GM19099 (cell line): ENCODE measurements around the gene FMNL2.

Experiments used
- POLR2A ChIP-seq: IDR thresholded peaks from 3 replicates; pipeline ENCODE4 v1.6.1; 2011; ENCODE audit warnings: low read depth; ENCODE audit not compliant: insufficient read length; ENCODE audit errors: extremely low read depth

FMNL2 gene

DNA sequence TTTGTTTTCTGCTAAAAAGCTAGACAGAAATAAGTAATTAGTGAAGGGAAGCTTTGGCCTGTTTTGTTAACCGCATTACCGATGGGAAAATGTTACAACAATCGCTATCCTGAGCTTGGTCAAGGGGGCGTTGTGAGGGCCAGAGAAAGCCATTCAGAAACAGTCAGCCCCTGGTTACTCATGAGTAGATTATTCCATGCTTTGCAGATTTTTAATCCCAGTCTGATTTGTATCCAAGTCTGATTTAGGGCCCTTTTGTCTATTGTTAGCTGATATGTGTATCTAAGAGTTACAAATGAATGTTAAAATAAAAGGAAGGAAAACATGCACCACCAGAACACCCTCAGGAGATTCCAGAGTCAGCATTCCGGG is 283.2 kb downstream of the FMNL2 start:
- no peak for TF ChIP-seq POLR2A

DNA sequence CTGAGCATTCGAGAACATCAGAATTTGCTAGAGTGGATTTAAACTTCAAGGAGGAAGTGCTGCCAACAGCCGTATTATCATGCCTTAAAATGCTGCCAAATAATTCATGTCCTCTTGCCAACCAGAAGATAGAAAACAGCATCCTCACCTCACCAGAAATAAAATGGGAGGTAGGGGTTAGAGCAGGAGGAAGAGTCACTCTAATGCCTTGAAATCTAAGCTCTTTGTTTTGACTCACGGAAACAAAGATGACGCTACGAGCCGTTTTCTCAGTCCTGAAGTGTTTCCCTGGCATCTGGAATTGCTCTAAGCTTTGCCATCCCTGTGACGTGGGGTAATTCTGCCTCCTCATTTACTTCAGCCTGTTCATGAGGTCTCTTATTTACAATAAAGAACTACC is 285.2 kb downstream of the FMNL2 start:
- TF ChIP-seq POLR2A = no peak

DNA sequence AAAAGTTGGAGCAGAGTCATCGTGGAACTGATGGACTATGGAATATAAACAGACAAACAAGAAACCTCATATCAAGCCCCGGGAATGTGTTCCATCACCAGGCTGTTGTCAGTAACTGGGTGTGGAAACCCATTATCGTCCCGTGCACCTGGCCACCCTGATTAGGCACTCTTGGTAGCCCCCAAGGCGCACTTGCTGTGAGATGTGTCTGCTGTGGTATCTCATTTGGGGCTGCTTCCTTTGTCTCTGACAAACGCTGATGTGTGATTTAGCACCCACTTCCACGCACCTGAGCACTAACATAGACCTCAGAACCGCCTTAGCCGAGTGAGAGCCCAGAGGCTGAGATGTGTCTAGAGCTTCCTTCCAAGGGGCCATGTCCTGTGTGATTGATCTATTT is 286.0 kb downstream of the FMNL2 start:
- TF ChIP-seq POLR2A = no peak

DNA sequence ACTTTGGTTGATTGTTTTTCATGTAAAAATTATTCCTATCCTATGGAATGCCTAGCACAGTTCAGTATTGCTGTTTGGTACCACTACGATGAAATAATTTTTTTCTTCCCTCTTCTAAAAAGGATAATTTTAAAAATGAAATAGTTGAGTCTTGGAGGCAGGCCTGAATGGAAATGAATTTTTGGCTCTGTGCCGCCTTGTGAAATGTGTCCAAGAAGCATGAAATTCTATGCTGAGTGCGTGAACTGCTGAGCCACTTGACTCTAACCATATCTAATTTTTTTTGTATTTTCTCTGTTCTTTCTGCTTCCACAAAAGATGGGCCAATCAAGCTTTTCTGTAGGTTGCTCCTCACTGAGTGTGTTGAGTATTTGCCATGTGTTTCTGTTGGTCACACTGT is 287.2 kb downstream of the FMNL2 start:
- no peak for TF ChIP-seq POLR2A

DNA sequence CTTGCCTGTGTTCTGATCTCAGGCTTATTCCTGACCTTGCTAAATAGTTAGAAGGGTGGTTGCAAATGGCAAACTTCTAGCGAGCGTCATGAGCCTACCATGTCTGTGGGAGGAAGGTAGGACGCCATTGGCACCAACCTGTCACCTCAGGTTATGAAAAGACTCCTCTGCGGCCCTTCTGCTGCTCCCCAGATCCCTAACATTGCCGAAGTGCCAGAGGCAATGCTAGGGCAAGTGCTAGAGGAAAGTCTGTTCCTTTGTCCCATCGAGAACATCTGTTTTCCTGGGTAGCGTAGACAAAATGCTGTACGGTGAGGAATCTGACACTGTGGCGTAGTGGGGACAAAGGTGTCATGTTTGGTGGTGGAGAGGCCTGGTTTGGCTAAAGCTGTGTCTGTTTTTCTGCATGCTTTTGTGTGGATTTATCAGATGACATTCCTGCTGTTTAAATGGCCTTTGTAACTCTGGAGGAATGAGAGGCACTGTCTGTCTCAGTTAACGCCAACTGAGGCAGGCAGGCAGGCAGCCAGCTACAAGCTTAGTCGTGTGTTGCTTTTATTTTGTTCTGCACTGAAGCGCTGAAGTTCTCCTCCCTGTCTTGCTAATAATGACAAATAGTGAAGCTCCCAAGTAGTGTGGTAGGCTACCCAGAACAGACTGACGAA is 288.2 kb downstream of the FMNL2 start:
- TF ChIP-seq POLR2A = no peak

DNA sequence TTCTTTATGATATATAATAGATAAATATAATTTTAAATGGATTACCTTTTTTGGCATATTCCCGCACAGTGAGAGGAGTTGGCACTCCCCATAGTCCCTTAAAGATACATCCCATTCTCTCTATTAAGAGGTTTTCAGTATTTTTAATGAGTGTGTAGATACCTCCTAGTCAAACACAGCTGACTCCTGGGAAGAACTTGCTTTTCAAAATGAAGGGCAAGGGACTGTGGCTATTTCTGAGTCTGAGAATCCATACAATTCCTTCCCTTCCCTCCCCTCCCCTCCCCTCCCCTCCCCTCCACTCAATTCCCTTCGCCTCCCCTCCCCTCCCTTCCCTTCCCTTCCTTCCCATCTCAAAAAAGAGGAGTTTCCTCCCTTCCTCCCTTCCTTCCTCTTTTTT is 288.8 kb downstream of the FMNL2 start:
- TF ChIP-seq POLR2A = no peak

DNA sequence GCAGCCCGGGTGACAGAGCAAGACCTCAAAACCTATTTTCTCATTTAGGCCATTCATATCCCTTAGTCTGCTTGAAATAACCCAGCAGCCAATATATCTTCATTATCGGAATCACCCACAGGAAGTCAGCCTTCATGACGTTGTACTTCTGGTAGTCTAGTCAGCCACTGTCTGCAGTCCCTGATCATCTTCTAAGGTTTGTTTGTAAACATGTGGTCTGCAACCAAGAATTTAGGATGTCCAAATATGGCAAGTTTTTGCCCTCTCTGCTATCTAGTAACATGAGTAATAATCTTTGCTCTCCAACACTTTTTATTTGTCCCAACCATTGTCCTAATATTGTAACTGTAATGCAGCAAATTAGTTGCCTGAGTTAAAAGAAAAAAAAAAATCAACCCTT is 289.8 kb downstream of the FMNL2 start:
- TF ChIP-seq POLR2A = no peak

DNA sequence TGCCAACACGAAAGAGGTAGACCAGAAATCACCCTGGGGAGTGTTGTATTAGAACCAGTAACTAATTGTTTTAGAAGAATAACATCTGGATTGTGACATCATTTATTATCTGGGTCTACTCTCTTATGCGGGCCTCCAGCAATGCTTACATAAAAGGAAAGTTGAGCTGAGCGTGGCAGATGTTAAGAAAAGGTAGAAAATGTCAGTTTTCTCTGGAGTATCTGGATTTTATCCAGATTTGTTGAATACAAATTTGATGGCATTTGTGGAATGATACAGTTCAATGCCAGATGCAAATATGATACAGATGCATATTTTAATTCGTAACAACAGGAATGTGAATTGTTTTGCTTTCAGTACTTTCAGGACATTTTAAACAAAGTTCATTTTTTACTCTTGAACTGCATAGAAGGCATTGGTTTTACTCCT is 292.0 kb downstream of the FMNL2 start:
- no peak for TF ChIP-seq POLR2A

DNA sequence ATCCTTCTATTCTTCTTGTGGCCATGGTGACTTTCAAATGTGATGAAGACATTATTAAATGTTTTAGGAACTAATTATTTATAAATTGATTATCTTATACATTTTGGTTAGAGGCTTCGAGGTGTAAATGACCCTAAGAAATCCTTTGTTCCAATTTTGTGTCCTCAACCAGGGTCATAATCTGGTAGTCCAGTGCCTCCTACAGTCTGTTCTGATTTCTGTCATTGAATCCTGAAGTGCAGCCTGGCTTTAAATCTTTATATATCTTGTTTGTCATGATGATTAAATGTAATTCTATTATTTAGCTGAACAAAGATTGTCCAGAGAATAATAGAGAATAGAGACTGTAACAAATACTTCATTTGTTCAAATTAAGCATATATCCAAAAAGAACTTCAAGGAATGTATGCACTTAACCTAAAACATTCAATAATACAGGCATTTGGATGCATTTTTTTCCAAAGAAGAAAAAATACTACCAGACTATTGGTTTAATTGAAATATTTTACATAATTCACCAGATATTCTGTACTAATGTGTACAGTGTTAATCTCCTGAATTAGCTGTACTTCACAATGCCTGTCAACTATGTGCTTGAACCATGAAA is 292.5 kb downstream of the FMNL2 start:
- no peak for TF ChIP-seq POLR2A

DNA sequence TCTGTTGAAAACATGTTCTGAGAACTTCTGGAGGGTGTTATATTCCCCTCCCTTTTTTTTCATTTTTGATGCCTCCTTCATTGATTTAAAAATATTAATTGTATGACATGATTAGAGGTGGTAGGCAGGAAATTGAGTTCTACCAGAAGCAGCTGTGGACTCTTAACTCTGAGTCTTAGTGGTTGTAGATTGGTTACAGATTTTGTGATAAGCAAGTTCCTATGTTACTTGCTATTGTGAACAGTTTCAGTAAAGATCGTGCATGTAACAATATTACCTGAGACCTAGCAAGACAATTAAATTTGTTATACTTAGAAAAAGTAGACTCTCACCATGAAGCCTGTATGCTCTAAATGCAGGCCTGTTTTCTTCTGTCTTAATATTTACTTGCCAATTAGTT is 294.2 kb downstream of the FMNL2 start:
- no peak for TF ChIP-seq POLR2A

DNA sequence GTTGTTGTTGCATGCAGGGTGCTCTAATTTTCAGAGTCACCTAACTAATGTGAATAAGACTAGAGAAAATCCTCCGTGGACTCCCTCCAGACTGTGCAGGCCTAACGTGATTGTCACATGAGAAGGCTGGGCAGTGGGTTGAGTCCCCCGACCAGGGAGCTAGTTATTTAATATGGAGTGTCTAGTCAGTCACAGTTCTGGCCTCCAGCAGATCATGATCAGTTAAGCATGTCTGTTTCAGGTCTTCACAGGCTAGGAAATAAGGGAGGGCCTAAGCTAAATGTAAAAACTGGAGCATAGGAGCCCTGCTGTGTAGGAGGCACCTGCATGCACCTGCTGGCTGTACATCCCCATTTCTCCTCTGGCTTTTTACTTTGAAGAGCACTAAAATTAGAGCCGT is 295.5 kb downstream of the FMNL2 start:
- TF ChIP-seq POLR2A = no peak

DNA sequence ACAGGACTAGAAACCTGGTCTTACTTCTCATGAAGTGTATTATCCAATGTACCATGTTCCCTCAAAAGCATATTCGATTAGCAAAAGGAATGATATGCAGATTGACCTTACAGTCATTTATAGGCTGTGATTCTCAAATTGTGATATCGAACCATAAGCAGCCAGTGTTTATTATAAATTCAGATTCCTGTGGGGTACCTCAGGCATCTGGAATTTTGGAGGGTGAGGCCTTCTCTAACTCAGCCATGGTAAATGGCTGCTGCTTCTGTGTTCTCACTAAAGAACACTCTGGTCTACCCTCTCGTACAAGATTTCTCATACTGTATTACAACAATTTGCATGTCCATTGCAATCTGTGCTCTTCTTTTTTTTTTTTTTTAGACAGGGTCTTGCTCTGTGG is 297.8 kb downstream of the FMNL2 start:
- TF ChIP-seq POLR2A = no peak

DNA sequence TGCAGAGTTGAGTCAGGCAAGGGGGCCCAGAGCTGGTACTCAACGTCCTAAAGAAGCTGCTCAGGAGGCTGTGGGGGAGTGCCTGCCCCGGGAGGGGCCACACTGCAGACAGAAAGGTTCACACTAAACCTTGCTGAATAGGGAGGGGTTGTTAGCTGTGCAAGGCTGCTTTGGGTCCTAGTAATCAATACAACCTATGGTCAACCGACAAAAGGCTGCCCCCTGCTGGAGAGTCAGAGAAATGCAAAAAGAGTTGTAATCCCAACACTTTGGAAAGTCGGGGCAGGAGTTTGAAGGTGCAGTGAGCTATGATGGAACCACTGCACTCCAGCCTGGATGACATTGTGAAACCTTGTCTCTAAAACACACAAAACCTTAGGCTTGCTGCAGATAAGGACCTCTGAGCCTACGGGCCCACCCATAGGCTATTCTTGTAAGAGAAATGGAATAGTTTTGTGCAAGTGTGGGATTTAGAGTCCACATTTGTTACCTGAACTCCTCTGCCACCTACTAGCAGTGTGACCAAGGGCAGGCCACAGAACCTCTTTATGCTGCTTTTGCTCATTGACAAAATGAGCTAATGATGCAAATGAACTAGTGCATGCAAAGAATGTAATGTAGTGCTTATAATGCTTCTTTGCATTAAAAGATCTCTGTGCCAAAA is 300.8 kb downstream of the FMNL2 start:
- TF ChIP-seq POLR2A = no peak

DNA sequence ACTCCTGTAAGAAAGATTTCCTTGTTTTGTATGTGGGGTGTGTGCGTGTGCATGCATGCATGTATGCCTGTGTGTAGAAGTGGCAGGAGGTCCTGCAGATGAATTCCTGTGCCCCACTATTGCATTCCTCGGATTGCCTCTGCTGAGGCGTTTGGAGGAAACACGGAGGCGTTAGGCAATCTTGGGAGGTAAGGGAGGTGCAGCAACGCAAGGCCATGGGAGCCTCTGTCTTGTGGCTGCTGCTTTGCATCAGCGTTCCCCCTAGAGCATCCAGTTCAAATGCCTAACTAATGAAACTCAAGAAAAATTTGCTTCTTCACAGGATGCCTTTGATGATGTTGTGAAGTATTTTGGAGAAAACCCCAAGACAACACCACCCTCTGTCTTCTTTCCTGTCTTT is 302.3 kb downstream of the FMNL2 start:
- TF ChIP-seq POLR2A = no peak

DNA sequence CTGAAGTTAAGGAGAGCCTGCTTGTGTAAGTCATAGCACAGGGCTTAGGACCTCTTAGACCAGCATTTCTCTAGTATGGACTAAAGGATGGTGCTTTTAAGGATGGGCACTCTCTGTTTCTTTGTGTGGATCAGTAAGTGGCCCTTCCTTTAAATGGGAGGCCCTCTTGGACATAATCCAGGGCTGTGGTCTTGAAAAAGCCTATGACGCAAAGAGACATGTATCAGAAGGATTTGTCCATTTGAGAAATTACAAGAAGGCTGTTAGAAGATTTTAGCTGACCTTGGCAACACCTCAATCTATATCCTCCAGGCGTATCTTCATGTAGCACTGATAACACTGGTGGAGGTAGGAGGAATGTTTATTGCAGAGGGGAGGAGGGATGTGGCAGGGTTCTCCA is 303.1 kb downstream of the FMNL2 start:
- no peak for TF ChIP-seq POLR2A

DNA sequence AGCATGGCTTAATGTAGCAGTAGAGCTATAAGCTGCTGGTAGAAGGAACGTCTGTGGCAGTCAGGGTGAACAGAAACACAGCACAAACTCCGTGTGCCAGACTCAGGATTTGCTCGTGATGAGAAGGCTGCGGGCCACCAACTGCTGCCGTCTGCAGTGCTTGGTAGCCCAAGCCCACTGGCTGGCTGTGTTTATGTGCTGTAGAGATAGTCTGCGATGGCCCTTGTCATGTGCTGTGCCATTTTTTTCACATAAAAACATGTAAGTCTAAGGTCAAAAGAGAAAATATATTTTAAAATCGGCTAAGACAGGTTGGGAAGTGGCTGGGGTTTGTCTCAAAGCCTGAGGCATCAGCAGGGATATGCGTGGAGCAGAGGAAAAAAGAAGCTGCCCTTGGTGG is 303.6 kb downstream of the FMNL2 start:
- TF ChIP-seq POLR2A = no peak
